HepG2 (cell line): Measurements from ENCODE around the gene DLST. TPM values are rescaled to one million over a fixed set of nuclear protein-coding genes. Genes with fewer than 3 reads are reported as not detected.

ENCODE experiments used
- ATAC-seq: fragments of 200-7000 bp; cut with Tn5 transposase; 3 replicates; pipeline ENCODE4 v1.9.1; 2020; ENCODE audit warnings: mild to moderate bottlenecking, moderate library complexity
- BruUV-seq: library from RNA; stranded (reverse); fragments of 400-500 nt; replicated peaks from 2 replicates; lab custom pipeline; 2021; lab: Mats Ljungman, UMichigan
- CTCF ChIA-PET: fragments of 300-600 bp; formaldehyde crosslinking; extraction: SDS; loops from one replicate; lab custom pipeline; 2021; ENCODE audit warnings: low total read pairs, inconsistent platforms, low intra/inter-chr PET ratio; lab: Yijun Ruan, JAX
- POLR2A ChIA-PET: fragments of 350-600 bp; sonication (Branson Sonifier 250); formaldehyde crosslinking; loops from one replicate; lab custom pipeline; 2020; ENCODE audit warnings: antibody characterized with exemption, inconsistent platforms; lab: Yijun Ruan, JAX
- DNase-seq: peaks from one replicate; pipeline ENCODE4 v3.0.0-alpha.2; 2015; ENCODE audit warnings: low spot score
- FAIRE-seq: peaks from 3 replicates; lab custom pipeline; 2011; peaks lifted over from hg19 to GRCh38; lab: Jason Lieb, UNC
- H2AFZ ChIP-seq: one replicate; pipeline ENCODE4 v1.6.1; 2011; ENCODE audit warnings: low read length, inconsistent platforms
- H3K27ac ChIP-seq: fragments of 300-600 bp; 3 replicates; pipeline ENCODE4 v1.8.0; 2011; ENCODE audit warnings: mixed run types, mild to moderate bottlenecking, mixed read lengths, low read length, inconsistent platforms; ENCODE audit not compliant: insufficient read depth; ENCODE audit errors: extremely low read length
- H3K27me3 ChIP-seq, 2 experiments: fragments of 200-600 bp in 1 of 2; 2 replicates in 1 of 2; 3 replicates in 1 of 2; pipeline versions ENCODE4 v1.6.0 to v1.8.0; 2011; ENCODE audit warnings: low read length in 2 of 2, mild to moderate bottlenecking in 2 of 2, moderate library complexity in 2 of 2, inconsistent platforms in 1 of 2; ENCODE audit not compliant: insufficient read depth in 2 of 2, control insufficient read depth in 1 of 2
- H3K36me3 ChIP-seq, 2 experiments: fragments of 200-600 bp in 1 of 2; replicated peaks in 1 of 2; 2 replicates in 1 of 2; 3 replicates in 1 of 2; pipeline versions ENCODE4 v1.5.1 to v1.8.0; 2011; ENCODE audit warnings: low read length in 2 of 2, inconsistent platforms in 1 of 2; ENCODE audit not compliant: insufficient read depth in 2 of 2, control insufficient read depth in 1 of 2
- H3K4me1 ChIP-seq: 2 replicates; pipeline ENCODE4 v1.5.1; 2012; ENCODE audit warnings: low read length, inconsistent platforms; ENCODE audit not compliant: insufficient read depth
- H3K4me2 ChIP-seq: 2 replicates; pipeline ENCODE4 v1.6.0; 2011; ENCODE audit warnings: low read depth, low read length, inconsistent platforms
- H3K4me3 ChIP-seq, 3 experiments: fragments of 200-600 bp in 1 of 3; sonication (generic), shearing (Covaris generic) in 1 of 3; replicated peaks in 1 of 3; 2 replicates each; pipeline ENCODE4 v1.5.1; 2011 to 2016; ENCODE audit warnings: low read length in 3 of 3, inconsistent platforms in 2 of 3, low read depth in 2 of 3, mild to moderate bottlenecking in 2 of 3, control low read depth in 1 of 3, mixed read lengths in 1 of 3; ENCODE audit not compliant: insufficient read depth in 1 of 3
- H3K79me2 ChIP-seq: one replicate; pipeline ENCODE4 v1.6.1; 2011; ENCODE audit warnings: low read length, inconsistent platforms; ENCODE audit not compliant: insufficient read depth
- H3K9ac ChIP-seq: 2 replicates; pipeline ENCODE4 v1.6.0; 2011; ENCODE audit warnings: mild to moderate bottlenecking, low read depth, low read length, inconsistent platforms; ENCODE audit not compliant: insufficient read depth
- H3K9me3 ChIP-seq: 2 replicates; pipeline ENCODE4 v1.5.1; 2012; ENCODE audit warnings: mild to moderate bottlenecking, low read length
- H4K20me1 ChIP-seq: 2 replicates; pipeline ENCODE4 v1.6.0; 2011; ENCODE audit warnings: inconsistent platforms, mild to moderate bottlenecking, low read length, moderate library complexity; ENCODE audit not compliant: insufficient read depth
- BRD4 ChIP-seq: sonication (generic); formaldehyde crosslinking; IDR thresholded peaks from 2 replicates; pipeline ENCODE4 v1.4.0; 2020; ENCODE audit warnings: missing genetic modification reagents
- CREB3 ChIP-seq: sonication (generic); formaldehyde crosslinking; IDR thresholded peaks from 2 replicates; pipeline ENCODE4 v1.5.0; 2020; ENCODE audit warnings: missing genetic modification reagents
- NFIC ChIP-seq: IDR thresholded peaks from 2 replicates; pipeline ENCODE4 v1.6.1; 2012; ENCODE audit warnings: mild to moderate bottlenecking, low read length, inconsistent platforms
- NR2C2 ChIP-seq: sonication (generic); formaldehyde crosslinking; IDR thresholded peaks from 2 replicates; pipeline ENCODE4 v1.4.0; 2020; ENCODE audit warnings: missing genetic modification reagents, mild to moderate bottlenecking, moderate library complexity, borderline replicate concordance
- REL ChIP-seq: sonication (generic); formaldehyde crosslinking; conservative IDR thresholded peaks from 2 replicates; pipeline ENCODE4 v1.8.0; 2022; ENCODE audit warnings: mild to moderate bottlenecking, missing genetic modification reagents, moderate library complexity
- SALL1 ChIP-seq: sonication (generic); formaldehyde crosslinking; IDR thresholded peaks from 2 replicates; pipeline ENCODE4 v1.8.0; 2022; ENCODE audit warnings: mild to moderate bottlenecking, missing genetic modification reagents
- ZNF710 ChIP-seq: sonication (generic); formaldehyde crosslinking; IDR thresholded peaks from 2 replicates; pipeline ENCODE4 v1.5.0; 2020; ENCODE audit warnings: mild to moderate bottlenecking, missing genetic modification reagents, borderline replicate concordance
- ZNF879 ChIP-seq: sonication (generic); formaldehyde crosslinking; IDR thresholded peaks from 2 replicates; pipeline ENCODE4 v1.8.1; 2023; ENCODE audit warnings: missing genetic modification reagents
- WGBS: methylation state at CpG from one replicate; pipeline ENCODE4 v1.1.6; 2017; ENCODE audit warnings: low lambda C conversion rate; 5-methylcytosine and 5-hydroxymethylcytosine counted together
- in situ Hi-C: cut with HindIII; loops from 2 replicates; pipeline ENCODE4 v1.10.0; 2017; ENCODE audit warnings: low pct_unique_long_range_greater_than_20kb; ENCODE audit not compliant: extremely low pct_ligation_motif_present
- intact Hi-C: fragments of 100-400 bp; cut with micrococcal nuclease; formaldehyde crosslinking; loops from one replicate; pipeline ENCODE4 v1.10.0; 2022; ENCODE audit not compliant: unreplicated experiment
- polyA plus RNA-seq, 8 experiments: library from polyadenylated mRNA; depleted of rRNA in 3 of 8; stranded (reverse) in 7 of 8; unstranded in 1 of 8; fragments of >200 nt; fragmentation: Illumina TruSeq in 4 of 8; extraction: Trizol in 4 of 8; gene quantifications; 2 replicates each; pipeline versions ENCODE4 v1.2.1 to v1.2.3, GENCODE V29; 2011 to 2016; ENCODE audit warnings: low read depth in 4 of 8, missing spikeins in 1 of 8, mixed read lengths in 1 of 8; ENCODE audit not compliant: insufficient read depth in 1 of 8
- total RNA-seq, 5 experiments: library from RNA; depleted of rRNA; stranded (reverse); fragments of >200 nt; fragmentation: Illumina TruSeq; extraction: Trizol; gene quantifications; 2 replicates each; pipeline ENCODE4 v1.2.3, GENCODE V29; 2016; ENCODE audit warnings: low read depth in 1 of 5

Gene DLST
- total and polyA plus RNA-seq, 2 of the 13 experiments (the other 11 are each of a cell fraction or from before 2014, with no cell fraction given), result 56.5 to 94.3 TPM

GRCh38 chr14:74937171-74937570, 55.5 kb downstream of the DLST start:
- Histone ChIP-seq H3K4me3 (no peak overlapping the region), H3K4me1 (peaks cover 42% of the 10 kb centered on the region), H3K79me2 (no peaks in the 10 kb centered on the region), H3K4me2 (no peak overlapping the region), H3K27ac (no peak overlapping the region), H4K20me1 (no peaks in the 10 kb centered on the region), H3K9me3 (no peaks in the 10 kb centered on the region), H3K36me3 (peaks cover 3 to 8% of the 10 kb centered on the region in 2 experiments; a peak in 2 of 5 replicates), H3K27me3 (no peaks in the 10 kb centered on the region; a peak in 1 of 5 replicates), H2AFZ (no peak overlapping the region), H3K9ac (no peak overlapping the region)
- ATAC-seq (no peak), DNase-seq (no peak), FAIRE-seq (no peak)
- intact Hi-C loops (no loop called here), in situ Hi-C loops (no loop called here)
- BruUV-seq, result no TSS peak
- TF ChIP-seq REL, result no peak
- no peak for TF ChIP-seq NR2C2 (CRISPR knock-in tag)
- TF ChIP-seq ZNF879 (CRISPR knock-in tag), result no peak
- no peak for TF ChIP-seq NFIC
- no peak for TF ChIP-seq SALL1 (CRISPR knock-in tag)
- no peak for TF ChIP-seq CREB3 (CRISPR knock-in tag)
- TF ChIP-seq ZNF710 (CRISPR knock-in tag), result no peak
- TF ChIP-seq BRD4 (CRISPR knock-in tag), result no peak
- ChIA-PET POLR2A (interaction anchor here (2.4 kb wide), 1 partner anchor 14 kb away, joined by 9 read pairs; the partner anchor contains the start of gene RPS6KL1), CTCF (no interaction called here)
- 33% methylated on average over 2 of the region's 2 CpGs for WGBS
